HG03280 (cell line): ENCODE results near the gene KCNQ1.

Source experiments
- ATAC-seq: cut with Tn5 transposase; IDR thresholded peaks from one replicate; pipeline ENCODE4 v1.9.1; 2021; ENCODE audit warnings: mild to moderate bottlenecking, moderate library complexity; ENCODE audit not compliant: unreplicated experiment

Gene KCNQ1

GRCh38 chr11:2859699-2860037, 414.9 kb downstream of the KCNQ1 start:
- ATAC-seq, result no peak

DNA sequence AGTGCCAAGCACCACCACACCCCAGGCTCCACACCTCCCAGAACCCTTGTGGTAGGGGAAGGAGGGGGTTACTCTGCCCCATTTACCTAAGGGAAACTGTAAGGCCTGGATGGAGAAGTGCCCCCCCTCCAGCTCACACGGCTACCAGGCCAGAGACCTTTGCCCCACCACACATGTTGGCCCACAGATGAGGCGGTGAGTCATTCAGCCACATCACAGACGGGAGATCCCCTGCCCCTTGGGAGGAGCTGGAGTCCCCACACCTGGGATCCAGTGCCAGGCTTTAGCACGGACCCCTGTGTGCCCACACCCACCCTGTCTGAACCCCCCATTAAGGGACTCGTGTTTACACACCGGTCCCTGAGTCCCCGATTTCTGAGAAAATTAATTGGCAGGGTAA, 415.8 kb downstream of the KCNQ1 start:
- ATAC-seq, result no peak

DNA sequence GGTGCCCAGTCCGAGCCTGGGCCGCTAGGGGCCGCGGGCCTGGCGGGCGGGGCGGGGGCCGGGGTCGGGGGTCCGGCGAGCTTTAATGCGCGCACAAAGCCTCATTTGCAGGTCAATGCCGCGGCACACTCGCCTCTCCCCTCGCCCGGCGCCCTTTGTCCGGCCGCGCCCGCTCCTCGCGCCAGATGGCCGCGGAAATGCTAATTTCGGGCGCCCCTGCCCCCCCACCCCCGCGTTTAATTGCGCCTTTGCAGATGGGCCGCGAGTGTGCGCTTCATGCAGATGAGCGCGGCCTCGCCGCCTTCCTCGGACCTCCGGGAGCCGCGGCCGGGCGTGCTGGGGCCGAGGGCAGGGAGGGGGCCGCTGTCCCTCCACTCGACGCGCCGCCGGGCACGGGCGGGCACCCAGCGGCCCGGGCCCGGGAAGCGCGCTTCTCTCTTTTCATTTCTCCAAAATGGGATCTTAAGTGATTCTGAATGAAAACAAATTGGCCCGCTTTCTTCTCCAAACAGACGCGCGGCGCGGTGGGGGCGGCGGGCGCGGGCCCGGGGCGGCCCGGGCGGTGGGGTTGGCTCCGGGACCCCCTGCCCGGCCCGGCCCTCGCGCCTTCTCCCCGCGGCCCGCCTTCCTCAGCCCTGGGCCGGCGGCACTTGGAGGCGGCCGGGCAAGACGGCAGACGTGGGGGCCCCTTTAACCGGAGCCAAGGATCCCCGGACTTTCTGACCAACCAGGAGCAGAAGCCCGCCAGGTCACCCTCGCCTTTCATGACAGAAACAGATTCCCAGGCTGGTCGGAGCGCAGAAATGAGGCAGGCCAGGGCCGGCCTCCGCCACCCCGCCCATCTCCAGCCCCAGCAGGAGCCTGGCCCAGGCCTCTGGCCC, 417.8 kb downstream of the KCNQ1 start:
- no peak for ATAC-seq

DNA sequence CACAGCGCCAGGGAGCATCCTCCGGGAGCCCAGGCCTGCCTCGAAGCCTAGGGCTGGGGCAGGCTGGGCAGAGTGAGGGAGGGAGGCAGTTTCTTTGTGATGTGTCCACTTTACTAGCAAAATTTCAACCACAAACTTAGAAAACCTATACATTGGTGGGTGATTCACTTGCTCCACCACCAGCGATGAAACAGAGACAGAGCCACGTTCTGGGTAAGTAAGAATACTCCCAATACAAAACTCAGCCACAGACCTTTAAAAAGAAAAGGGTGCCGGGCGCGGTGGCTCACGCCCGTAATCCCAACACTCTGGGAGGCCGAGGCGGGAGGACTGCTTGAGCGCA, 418.4 kb downstream of the KCNQ1 start:
- ATAC-seq, result no peak

DNA sequence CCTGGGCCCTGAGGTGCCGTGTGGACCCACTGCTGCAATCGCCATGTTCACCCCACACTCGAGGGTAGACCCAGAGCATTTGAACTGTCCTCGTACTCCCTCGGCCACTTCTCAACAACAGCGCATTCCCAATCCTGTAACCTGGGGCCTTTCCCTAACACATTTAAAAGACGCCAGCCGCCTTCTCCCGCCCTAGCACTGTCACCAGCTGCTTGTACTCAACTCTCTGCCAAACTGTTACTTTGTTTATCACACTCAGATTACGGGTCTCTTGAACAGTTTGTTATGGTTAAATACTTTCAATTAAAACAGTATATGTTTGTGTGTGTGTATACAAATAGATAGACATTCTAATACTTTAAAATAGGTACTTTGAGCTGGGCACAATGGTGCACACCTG, 420.1 kb downstream of the KCNQ1 start:
- ATAC-seq, result no peak

GRCh38 chr11:2865922-2866577, 421.2 kb downstream of the KCNQ1 start:
- no peak for ATAC-seq

GRCh38 chr11:2867142-2867541, 422.3 kb downstream of the KCNQ1 start:
- no peak for ATAC-seq

GRCh38 chr11:2867722-2868505, 423.1 kb downstream of the KCNQ1 start:
- no peak for ATAC-seq

DNA sequence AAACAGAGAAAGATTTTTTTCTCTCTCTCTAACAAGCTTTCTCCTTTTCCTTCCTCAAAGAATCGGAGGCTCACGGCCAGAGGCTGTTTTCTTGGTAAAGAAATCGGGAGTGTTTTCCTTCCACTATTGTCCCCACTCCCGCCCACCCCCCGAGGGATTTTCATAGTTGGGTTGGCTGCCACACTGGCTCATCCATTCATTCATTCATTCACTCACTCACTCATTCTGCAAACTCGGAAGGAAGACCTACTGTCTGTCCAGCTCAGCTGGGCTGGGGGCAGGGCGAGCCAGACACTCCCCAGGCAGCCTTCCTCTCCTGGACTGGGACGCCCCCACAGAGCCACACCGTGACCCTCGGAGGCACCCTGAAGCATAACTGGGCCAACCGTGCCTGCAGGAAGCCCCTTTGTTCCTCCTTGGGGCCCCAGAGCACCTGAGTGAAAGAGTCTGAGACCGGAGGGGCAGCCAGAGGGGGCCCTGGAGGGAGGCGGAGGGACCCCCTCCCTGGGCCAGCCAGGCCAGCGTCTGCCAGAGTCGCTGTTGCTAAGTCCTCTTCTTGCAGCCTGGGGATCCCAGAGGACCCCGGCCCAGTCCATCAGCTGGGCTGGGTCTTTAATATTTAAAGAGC, 423.8 kb downstream of the KCNQ1 start:
- no peak for ATAC-seq

GRCh38 chr11:2869134-2869526, 424.3 kb downstream of the KCNQ1 start:
- ATAC-seq, result no peak

GRCh38 chr11:2869561-2870427, 425.0 kb downstream of the KCNQ1 start:
- ATAC-seq, result no peak

GRCh38 chr11:2870460-2870859, 425.7 kb downstream of the KCNQ1 start:
- ATAC-seq, result no peak

GRCh38 chr11:2870969-2871680, 426.3 kb downstream of the KCNQ1 start:
- no peak for ATAC-seq

DNA sequence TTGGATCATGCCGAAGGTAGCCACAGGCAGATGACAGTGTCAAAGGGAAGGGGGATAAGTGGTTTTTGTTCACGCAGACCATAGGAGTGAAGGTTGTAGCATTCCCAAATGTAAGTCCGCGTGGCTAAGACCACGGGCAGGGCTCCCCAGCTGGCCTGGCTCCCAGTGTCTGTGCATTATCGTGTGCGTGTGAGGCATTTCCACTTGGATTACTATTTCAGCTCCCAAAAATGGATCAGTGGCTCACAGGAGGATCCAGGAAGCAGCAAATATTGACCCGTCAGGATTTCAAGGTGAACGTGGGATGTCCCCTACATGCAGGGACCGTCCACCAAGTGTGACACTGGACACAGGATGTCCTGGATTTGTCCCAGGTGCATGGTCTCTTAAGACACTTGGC, 430.2 kb downstream of the KCNQ1 start:
- ATAC-seq, result no peak

GRCh38 chr11:2877474-2877873, 432.7 kb downstream of the KCNQ1 start:
- ATAC-seq, result no peak

GRCh38 chr11:2878782-2879181, 434.0 kb downstream of the KCNQ1 start:
- no peak for ATAC-seq

- no peak for ATAC-seq
These were observed 435.8 kb downstream of the KCNQ1 start for GRCh38 chr11:2880646-2881045.

- no peak for ATAC-seq
These were observed 436.5 kb downstream of the KCNQ1 start for GRCh38 chr11:2881076-2881980.

GRCh38 chr11:2881981-2882375, 437.2 kb downstream of the KCNQ1 start:
- no peak for ATAC-seq
